ENCODE measurements around the gene ATP8B2. TPM values are rescaled to one million over a fixed set of nuclear protein-coding genes. Genes with fewer than 3 reads are reported as not detected.

ATP8B2 gene
- total and polyA plus RNA-seq, 10 of the 15 experiments (the other 5 are each of a cell fraction or from before 2014, with no cell fraction given), result 0.44 to 61.8 (median 15.0) TPM

DNA sequence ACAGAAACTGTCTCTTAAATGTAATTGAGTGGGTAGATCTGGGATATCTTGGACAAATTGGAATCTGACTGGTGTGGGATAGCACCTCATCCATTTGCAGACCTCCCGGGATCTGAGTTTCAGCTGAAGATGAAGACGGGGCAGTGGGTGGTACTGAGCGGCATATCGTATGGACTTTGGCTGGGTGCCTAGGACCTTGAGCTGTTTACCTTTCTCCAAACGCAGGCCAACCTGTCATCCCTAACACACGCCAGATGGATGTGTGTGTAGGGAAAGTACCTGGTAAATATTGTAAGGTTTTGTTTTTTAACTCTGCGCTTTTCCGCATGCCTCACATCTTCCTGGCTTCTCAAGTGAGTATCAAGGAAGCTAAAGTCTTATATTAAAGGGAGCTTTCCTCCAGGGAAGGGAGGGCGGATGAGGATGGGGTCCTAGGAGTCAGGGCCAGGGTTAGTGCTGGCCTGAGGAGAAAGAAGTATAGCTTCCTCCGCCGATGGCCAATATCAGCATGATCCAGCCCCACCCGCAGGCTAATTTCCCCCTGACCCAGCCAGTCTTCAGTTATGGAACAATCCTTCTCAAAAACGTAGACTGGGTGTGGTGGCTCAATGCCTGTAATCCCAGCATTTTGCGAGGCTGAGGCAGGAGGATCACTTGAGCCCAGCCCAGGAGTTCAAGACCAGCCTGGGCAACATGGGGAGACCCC, 26.2 kb downstream of the ATP8B2 start (continued):
- TF ChIP-seq, protein P1, sequence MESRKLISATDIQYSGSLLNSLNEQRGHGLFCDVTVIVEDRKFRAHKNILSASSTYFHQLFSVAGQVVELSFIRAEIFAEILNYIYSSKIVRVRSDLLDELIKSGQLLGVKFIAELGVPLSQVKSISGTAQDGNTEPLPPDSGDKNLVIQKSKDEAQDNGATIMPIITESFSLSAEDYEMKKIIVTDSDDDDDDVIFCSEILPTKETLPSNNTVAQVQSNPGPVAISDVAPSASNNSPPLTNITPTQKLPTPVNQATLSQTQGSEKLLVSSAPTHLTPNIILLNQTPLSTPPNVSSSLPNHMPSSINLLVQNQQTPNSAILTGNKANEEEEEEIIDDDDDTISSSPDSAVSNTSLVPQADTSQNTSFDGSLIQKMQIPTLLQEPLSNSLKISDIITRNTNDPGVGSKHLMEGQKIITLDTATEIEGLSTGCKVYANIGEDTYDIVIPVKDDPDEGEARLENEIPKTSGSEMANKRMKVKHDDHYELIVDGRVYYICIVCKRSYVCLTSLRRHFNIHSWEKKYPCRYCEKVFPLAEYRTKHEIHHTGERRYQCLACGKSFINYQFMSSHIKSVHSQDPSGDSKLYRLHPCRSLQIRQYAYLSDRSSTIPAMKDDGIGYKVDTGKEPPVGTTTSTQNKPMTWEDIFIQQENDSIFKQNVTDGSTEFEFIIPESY (IDR thresholded peaks at IDR 0.05), result no peak
- TF ChIP-seq, protein P2, sequence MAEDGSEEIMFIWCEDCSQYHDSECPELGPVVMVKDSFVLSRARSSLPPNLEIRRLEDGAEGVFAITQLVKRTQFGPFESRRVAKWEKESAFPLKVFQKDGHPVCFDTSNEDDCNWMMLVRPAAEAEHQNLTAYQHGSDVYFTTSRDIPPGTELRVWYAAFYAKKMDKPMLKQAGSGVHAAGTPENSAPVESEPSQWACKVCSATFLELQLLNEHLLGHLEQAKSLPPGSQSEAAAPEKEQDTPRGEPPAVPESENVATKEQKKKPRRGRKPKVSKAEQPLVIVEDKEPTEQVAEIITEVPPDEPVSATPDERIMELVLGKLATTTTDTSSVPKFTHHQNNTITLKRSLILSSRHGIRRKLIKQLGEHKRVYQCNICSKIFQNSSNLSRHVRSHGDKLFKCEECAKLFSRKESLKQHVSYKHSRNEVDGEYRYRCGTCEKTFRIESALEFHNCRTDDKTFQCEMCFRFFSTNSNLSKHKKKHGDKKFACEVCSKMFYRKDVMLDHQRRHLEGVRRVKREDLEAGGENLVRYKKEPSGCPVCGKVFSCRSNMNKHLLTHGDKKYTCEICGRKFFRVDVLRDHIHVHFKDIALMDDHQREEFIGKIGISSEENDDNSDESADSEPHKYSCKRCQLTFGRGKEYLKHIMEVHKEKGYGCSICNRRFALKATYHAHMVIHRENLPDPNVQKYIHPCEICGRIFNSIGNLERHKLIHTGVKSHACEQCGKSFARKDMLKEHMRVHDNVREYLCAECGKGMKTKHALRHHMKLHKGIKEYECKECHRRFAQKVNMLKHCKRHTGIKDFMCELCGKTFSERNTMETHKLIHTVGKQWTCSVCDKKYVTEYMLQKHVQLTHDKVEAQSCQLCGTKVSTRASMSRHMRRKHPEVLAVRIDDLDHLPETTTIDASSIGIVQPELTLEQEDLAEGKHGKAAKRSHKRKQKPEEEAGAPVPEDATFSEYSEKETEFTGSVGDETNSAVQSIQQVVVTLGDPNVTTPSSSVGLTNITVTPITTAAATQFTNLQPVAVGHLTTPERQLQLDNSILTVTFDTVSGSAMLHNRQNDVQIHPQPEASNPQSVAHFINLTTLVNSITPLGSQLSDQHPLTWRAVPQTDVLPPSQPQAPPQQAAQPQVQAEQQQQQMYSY (CRISPR knock-in tag; IDR thresholded peaks at IDR 0.05), result no peak
- no peak for TF ChIP-seq FOXK2 (IDR thresholded peaks at IDR 0.05)
- TF ChIP-seq, protein P3, sequence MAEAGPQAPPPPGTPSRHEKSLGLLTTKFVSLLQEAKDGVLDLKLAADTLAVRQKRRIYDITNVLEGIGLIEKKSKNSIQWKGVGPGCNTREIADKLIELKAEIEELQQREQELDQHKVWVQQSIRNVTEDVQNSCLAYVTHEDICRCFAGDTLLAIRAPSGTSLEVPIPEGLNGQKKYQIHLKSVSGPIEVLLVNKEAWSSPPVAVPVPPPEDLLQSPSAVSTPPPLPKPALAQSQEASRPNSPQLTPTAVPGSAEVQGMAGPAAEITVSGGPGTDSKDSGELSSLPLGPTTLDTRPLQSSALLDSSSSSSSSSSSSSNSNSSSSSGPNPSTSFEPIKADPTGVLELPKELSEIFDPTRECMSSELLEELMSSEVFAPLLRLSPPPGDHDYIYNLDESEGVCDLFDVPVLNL (IDR thresholded peaks at IDR 0.05; ENCODE audit: low read depth, low read length), result no peak
